GM12878 (cell line): Measurements from ENCODE around the gene MALSU1.

Experiments
- BRCA1 ChIP-seq: IDR thresholded peaks from 2 replicates; pipeline ENCODE4 v1.6.1; 2011; ENCODE audit warnings: low read depth, low read length, improper control_type of control experiment
- CEBPB ChIP-seq, 2 experiments: fragments of 150-350 bp in 1 of 2; IDR thresholded peaks; 2 replicates each; pipeline ENCODE4 v1.6.1; 2012 to 2014; ENCODE audit warnings: low read depth in 2 of 2, low read length in 2 of 2, borderline replicate concordance in 1 of 2, inconsistent platforms in 1 of 2
- CHD2 ChIP-seq: IDR thresholded peaks from 2 replicates; pipeline ENCODE4 v1.6.1; 2011; ENCODE audit warnings: low read depth, low read length, improper control_type of control experiment, borderline replicate concordance
- EP300 ChIP-seq, 2 experiments: fragments of 150-350 bp in 1 of 2; IDR thresholded peaks; 2 replicates each; pipeline ENCODE4 v1.6.1; 2011 to 2012; ENCODE audit warnings: low read depth in 2 of 2, low read length in 2 of 2, borderline replicate concordance in 1 of 2, improper control_type of control experiment in 1 of 2, inconsistent platforms in 1 of 2; ENCODE audit not compliant: control insufficient read depth in 1 of 2
- JUND ChIP-seq: IDR thresholded peaks from 2 replicates; pipeline ENCODE4 v1.6.1; 2012; ENCODE audit warnings: low read depth, mild to moderate bottlenecking, low read length, improper control_type of control experiment, moderate library complexity
- MYC ChIP-seq: IDR thresholded peaks from 2 replicates; pipeline ENCODE4 v1.6.1; 2011; ENCODE audit warnings: mild to moderate bottlenecking, low read length, moderate library complexity, inconsistent platforms; ENCODE audit not compliant: insufficient read depth, insufficient replicate concordance, insufficient read length, severe bottlenecking
- TF ChIP-seq, protein P1 (sequence below), 3 experiments: IDR thresholded peaks in 2 of 3; conservative IDR thresholded peaks in 1 of 3; 2 replicates each; pipeline ENCODE4 v1.5.1; 2011; ENCODE audit warnings: low read depth in 3 of 3, low read length in 3 of 3, mild to moderate bottlenecking in 3 of 3, control low read depth in 2 of 3, moderate library complexity in 2 of 3, inconsistent platforms in 1 of 3, mixed read lengths in 1 of 3; ENCODE audit not compliant: control insufficient read depth in 2 of 3, insufficient read depth in 1 of 3; ENCODE audit errors: extremely low read depth in 1 of 3
- TF ChIP-seq, protein P2 (sequence below): IDR thresholded peaks from 2 replicates; pipeline ENCODE4 v1.6.1; 2012; ENCODE audit warnings: low read depth, low read length, improper control_type of control experiment

DNA sequence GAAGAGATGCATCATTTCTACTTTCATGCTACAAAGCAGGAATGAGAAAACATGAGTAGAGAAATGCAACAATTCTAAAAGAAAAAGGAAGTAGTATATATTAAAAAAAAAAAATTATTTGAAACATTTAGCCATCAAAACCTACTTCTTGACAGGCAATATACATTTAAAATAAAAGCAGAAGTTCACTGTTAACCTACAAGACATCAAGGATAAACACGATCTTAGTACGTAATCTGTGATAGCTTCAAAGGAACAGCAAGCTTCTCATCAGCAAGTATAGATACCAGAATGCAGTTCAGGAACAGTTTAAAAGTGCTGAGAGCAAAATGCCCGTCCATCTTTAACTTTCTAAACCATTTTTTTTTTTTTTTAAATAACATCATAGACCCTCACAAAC, 36.9 kb downstream of the MALSU1 start:
- TF ChIP-seq, protein P1, sequence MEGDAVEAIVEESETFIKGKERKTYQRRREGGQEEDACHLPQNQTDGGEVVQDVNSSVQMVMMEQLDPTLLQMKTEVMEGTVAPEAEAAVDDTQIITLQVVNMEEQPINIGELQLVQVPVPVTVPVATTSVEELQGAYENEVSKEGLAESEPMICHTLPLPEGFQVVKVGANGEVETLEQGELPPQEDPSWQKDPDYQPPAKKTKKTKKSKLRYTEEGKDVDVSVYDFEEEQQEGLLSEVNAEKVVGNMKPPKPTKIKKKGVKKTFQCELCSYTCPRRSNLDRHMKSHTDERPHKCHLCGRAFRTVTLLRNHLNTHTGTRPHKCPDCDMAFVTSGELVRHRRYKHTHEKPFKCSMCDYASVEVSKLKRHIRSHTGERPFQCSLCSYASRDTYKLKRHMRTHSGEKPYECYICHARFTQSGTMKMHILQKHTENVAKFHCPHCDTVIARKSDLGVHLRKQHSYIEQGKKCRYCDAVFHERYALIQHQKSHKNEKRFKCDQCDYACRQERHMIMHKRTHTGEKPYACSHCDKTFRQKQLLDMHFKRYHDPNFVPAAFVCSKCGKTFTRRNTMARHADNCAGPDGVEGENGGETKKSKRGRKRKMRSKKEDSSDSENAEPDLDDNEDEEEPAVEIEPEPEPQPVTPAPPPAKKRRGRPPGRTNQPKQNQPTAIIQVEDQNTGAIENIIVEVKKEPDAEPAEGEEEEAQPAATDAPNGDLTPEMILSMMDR (IDR thresholded peaks at IDR 0.05 in 2 of 3, conservative IDR thresholded peaks at IDR 0.05 in 1 of 3; ENCODE audit: control insufficient read depth in 2 of 3, extremely low read depth in 1 of 3, insufficient read depth in 1 of 3, low read depth in 3 of 3, low read length in 3 of 3): no peak
- TF ChIP-seq CHD2 (no peak), JUND (no peak), MYC (no peak), CEBPB (IDR thresholded peaks at IDR 0.05; ENCODE audit: borderline replicate concordance in 1 of 2, low read depth in 2 of 2, low read length in 2 of 2) (no peak), BRCA1 (no peak), EP300 (IDR thresholded peaks at IDR 0.05; ENCODE audit: borderline replicate concordance in 1 of 2, control insufficient read depth in 1 of 2, low read depth in 2 of 2, low read length in 2 of 2) (no peak)
- TF ChIP-seq, protein P2, sequence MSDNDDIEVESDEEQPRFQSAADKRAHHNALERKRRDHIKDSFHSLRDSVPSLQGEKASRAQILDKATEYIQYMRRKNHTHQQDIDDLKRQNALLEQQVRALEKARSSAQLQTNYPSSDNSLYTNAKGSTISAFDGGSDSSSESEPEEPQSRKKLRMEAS: no peak
